SK-N-MC (cell line): ENCODE measurements around the gene TSPAN7.

ENCODE experiments used
- EZH2 ChIP-seq: fragments of 200-600 bp; sonication (generic); IDR thresholded peaks from one replicate; pipeline ENCODE4 v1.6.1; 2017; ENCODE audit warnings: antibody characterized with exemption
- POLR2AphosphoS5 ChIP-seq: IDR thresholded peaks from 2 replicates; pipeline ENCODE4 v1.6.1; 2012; ENCODE audit warnings: mild to moderate bottlenecking, low read depth, low read length, borderline replicate concordance

DNA sequence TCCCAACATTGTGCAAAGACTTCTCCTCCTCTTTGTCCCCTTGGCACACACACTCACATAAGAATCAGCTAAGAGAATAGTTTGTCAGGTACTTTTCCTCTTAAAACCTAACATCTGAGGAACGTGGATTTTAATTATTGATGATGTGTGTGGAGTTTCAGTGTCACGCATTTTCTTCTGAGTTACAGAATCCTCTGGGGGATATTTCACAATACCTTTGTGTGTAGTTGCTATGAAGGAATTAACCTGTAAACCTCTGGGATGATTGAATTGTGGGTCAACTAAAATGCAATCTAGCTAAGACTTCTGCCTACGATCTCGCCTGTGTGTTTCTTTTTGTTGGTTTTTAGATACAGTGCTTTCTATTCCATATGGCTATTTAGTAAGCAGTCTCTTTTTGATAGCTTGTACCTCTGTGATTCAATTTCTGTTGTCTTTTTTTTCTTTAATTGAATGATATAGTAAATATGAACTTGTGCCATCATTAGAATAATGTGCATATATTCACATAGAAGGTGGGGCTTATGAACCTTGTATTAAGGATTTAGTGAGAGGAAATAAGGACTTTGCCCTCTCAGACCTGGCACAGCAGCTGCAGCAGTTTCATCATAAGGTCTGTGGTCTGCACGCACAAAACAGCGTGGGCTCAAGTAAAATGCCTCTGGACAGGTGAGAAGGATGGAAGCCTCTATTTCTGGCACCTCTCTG lies 99.2 kb downstream of the TSPAN7 start:
- no peak for TF ChIP-seq POLR2AphosphoS5
- TF ChIP-seq EZH2: no peak
